Panc1 (cell line): ENCODE results near the gene CRADD. TPM values are rescaled to one million over a fixed set of nuclear protein-coding genes. Genes with fewer than 3 reads are reported as not detected.

ENCODE experiments used
- ATAC-seq: fragments of 200-7000 bp; cut with Tn5 transposase; 2 replicates; pipeline ENCODE4 v1.9.1; 2020; ENCODE audit warnings: mild to moderate bottlenecking, moderate library complexity
- BruUV-seq: library from RNA; stranded (reverse); fragments of 400-500 nt; replicated peaks from 2 replicates; lab custom pipeline; 2021; lab: Mats Ljungman, UMichigan
- CTCF ChIA-PET: fragments of 300-600 bp; sonication (Branson Sonifier 250); formaldehyde crosslinking; loops from one replicate; lab custom pipeline; 2022; ENCODE audit warnings: antibody characterized with exemption; lab: Charles Lee
- POLR2A ChIA-PET: fragments of 300-600 bp; sonication (Branson Sonifier 250); formaldehyde crosslinking; loops from one replicate; lab custom pipeline; 2022; ENCODE audit warnings: antibody characterized with exemption; lab: Charles Lee
- DNase-seq: peaks from one replicate; pipeline ENCODE4 v3.0.0-alpha.2; 2010; ENCODE audit warnings: low read depth, low spot score
- H3K27ac ChIP-seq: 2 replicates; pipeline ENCODE4 v1.5.1; 2011; ENCODE audit warnings: mild to moderate bottlenecking, low read length, inconsistent platforms
- H3K27me3 ChIP-seq: fragments of 200-500 bp; sonication (Bioruptor generic); 2 replicates; pipeline ENCODE4 v1.6.0; 2014; ENCODE audit warnings: low read length, inconsistent platforms; ENCODE audit not compliant: control insufficient read depth, insufficient read depth
- H3K36me3 ChIP-seq: fragments of 200-500 bp; sonication (Bioruptor generic); 2 replicates; pipeline ENCODE4 v1.5.1; 2014; ENCODE audit warnings: inconsistent platforms, mild to moderate bottlenecking, low read length, moderate library complexity; ENCODE audit not compliant: control insufficient read depth, insufficient read depth
- H3K4me1 ChIP-seq: 2 replicates; pipeline ENCODE4 v1.5.1; 2011; ENCODE audit warnings: inconsistent platforms, mild to moderate bottlenecking, low read length, moderate library complexity; ENCODE audit not compliant: control insufficient read depth, insufficient read depth
- H3K4me3 ChIP-seq, 2 experiments: 2 replicates each; pipeline ENCODE4 v1.5.1; 2011 to 2012; ENCODE audit warnings: low read depth in 2 of 2, low read length in 2 of 2, mild to moderate bottlenecking in 2 of 2, inconsistent platforms in 1 of 2, moderate library complexity in 1 of 2
- H3K9me3 ChIP-seq: fragments of 200-500 bp; sonication (Bioruptor generic); 2 replicates; pipeline ENCODE4 v1.5.1; 2014; ENCODE audit warnings: low read depth, mild to moderate bottlenecking, inconsistent platforms, low read length, moderate library complexity; ENCODE audit not compliant: control insufficient read depth, insufficient read depth
- POLR2AphosphoS5 ChIP-seq: IDR thresholded peaks from 2 replicates; pipeline ENCODE4 v1.6.1; 2012; ENCODE audit warnings: mild to moderate bottlenecking, low read depth, low read length, moderate library complexity
- SIN3A ChIP-seq: IDR thresholded peaks from 2 replicates; pipeline ENCODE4 v1.6.1; 2012; ENCODE audit warnings: low read depth, mild to moderate bottlenecking, low read length, moderate library complexity, borderline replicate concordance; ENCODE audit not compliant: insufficient read depth
- TCF7L2 ChIP-seq: IDR thresholded peaks from 2 replicates; pipeline ENCODE4 v1.6.1; 2011; ENCODE audit warnings: mild to moderate bottlenecking, low read depth, low read length, inconsistent platforms
- in situ Hi-C: cut with HindIII; loops from 2 replicates; pipeline ENCODE4 v1.10.0; 2016; ENCODE audit warnings: low sequenced_read_pairs, low pct_unique_long_range_greater_than_20kb
- intact Hi-C: fragments of 100-400 bp; cut with micrococcal nuclease; formaldehyde crosslinking; loops from one replicate; pipeline ENCODE4 v1.10.0; 2022; ENCODE audit not compliant: unreplicated experiment
- total RNA-seq: library from RNA; stranded (reverse); gene quantifications from one replicate; pipeline ENCODE4 v1.2.1, GENCODE V29; 2021; ENCODE audit not compliant: unreplicated experiment
- TF ChIP-seq, protein P1 (sequence below): fragments of 450-650 bp; IDR thresholded peaks from 2 replicates; pipeline ENCODE4 v1.5.1; 2017; ENCODE audit warnings: mild to moderate bottlenecking
- TF ChIP-seq, protein P2 (sequence below), 2 experiments: IDR thresholded peaks; 2 replicates each; pipeline ENCODE4 v1.6.1; 2011 to 2012; ENCODE audit warnings: low read depth in 2 of 2, control low read depth in 1 of 2, low read length in 1 of 2, mild to moderate bottlenecking in 1 of 2, moderate library complexity in 1 of 2; ENCODE audit not compliant: insufficient read depth in 1 of 2

The CRADD gene
- total RNA-seq, 1 experiment from 2014 or later = 7.0 TPM

DNA sequence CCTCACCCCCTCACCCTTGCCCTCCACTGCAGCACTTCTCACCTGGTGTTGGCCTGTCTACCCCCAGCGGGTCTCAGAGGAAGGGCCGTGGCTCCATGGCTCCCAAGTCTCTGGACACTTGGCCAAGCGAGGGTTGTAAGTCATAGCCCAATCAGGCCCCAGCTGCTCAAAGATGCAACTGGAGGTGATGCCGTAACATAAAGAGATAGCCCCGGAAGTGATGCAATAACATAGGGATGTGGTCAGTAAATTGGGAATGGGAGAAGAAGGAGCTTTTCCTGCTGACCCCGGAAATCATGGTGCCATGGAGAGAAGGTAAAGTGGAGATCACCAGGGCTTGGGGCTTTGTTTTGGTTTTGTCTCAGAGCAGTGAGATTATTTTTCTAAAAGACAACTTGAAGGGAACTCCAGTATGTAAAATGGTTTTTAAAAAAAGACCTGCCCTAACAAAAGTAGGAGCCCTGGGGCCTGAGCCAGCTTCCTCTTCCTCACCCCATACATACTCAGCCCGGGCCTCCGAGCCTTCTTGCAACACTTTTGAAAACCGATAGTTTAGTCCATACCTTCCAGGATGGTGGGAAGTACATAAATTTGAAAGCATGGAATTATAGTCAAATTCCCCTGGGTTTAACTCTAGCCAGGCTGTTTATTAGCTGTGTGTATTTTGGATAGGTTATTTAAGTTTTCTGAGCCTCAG lies 212.5 kb downstream of the CRADD start:
- ChIA-PET POLR2A (no interaction called here), CTCF (no interaction called here)
- no peak overlapping the region for H3K27ac ChIP-seq
- H3K4me3 ChIP-seq = no peak overlapping the region
- intact Hi-C loops = no loop called here
- H3K9me3 ChIP-seq = no peaks in the 10 kb centered on the region
- BruUV-seq = no TSS peak
- in situ Hi-C loops = no loop called here
- DNase-seq (no peak), ATAC-seq (no peak)
- no peaks in the 10 kb centered on the region for H3K36me3 ChIP-seq
- no peaks in the 10 kb centered on the region for H3K4me1 ChIP-seq
- H3K27me3 ChIP-seq = no peaks in the 10 kb centered on the region
- TF ChIP-seq, protein P1, sequence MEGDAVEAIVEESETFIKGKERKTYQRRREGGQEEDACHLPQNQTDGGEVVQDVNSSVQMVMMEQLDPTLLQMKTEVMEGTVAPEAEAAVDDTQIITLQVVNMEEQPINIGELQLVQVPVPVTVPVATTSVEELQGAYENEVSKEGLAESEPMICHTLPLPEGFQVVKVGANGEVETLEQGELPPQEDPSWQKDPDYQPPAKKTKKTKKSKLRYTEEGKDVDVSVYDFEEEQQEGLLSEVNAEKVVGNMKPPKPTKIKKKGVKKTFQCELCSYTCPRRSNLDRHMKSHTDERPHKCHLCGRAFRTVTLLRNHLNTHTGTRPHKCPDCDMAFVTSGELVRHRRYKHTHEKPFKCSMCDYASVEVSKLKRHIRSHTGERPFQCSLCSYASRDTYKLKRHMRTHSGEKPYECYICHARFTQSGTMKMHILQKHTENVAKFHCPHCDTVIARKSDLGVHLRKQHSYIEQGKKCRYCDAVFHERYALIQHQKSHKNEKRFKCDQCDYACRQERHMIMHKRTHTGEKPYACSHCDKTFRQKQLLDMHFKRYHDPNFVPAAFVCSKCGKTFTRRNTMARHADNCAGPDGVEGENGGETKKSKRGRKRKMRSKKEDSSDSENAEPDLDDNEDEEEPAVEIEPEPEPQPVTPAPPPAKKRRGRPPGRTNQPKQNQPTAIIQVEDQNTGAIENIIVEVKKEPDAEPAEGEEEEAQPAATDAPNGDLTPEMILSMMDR = no peak

DNA sequence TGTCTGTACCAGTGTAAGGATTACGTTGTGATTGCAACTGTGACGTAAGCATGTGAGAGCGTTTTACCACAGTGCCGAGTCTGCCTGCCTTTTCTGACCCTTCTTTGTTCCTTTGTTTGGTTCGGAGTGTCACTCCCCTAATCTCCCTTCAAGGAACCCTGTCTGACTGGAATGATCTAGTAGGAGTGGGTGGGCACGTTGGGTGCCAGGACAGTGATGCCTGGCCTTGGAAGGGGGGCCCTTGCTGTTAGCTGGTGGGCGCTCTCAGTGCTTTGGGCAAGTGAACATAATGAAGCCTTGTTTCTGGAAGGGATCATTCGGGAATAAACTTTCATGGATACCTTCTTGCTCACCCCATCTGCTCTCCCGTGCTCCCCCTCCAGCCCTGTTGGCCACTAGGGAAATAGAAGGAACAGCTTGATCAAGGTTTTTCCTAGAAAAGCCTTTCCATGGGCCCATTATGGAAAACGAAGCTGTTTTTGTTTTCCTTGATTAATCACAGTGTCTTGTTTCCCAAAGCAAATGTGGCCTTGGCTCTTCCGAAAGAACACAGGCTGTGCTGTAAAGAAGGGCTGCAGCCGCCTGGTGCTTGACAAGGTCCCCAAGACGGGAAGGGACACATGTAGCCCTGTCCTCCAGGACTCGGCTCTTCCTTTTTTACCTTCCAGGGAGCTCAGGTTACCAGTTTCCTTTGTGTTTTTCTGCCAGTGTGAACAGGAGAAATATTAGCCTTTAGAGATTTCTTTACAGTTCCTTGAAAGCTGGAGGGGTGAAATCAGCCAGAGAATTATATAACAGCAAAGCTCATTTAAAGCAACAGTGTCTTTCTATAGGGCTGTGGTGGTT lies 215.5 kb downstream of the CRADD start:
- intact Hi-C loops (no loop called here), in situ Hi-C loops (no loop called here)
- H3K4me3 ChIP-seq = no peak overlapping the region
- no peak overlapping the region for H3K27ac ChIP-seq
- no peak for ATAC-seq
- ChIA-PET POLR2A (no interaction called here), CTCF (no interaction called here)
- no TSS peak for BruUV-seq
- DNase-seq = no peak
- H3K4me1 ChIP-seq = no peaks in the 10 kb centered on the region
- TF ChIP-seq SIN3A (no peak), TCF7L2 (no peak), POLR2AphosphoS5 (no peak)
- TF ChIP-seq, protein P1 = no peak
- TF ChIP-seq, protein P2, sequence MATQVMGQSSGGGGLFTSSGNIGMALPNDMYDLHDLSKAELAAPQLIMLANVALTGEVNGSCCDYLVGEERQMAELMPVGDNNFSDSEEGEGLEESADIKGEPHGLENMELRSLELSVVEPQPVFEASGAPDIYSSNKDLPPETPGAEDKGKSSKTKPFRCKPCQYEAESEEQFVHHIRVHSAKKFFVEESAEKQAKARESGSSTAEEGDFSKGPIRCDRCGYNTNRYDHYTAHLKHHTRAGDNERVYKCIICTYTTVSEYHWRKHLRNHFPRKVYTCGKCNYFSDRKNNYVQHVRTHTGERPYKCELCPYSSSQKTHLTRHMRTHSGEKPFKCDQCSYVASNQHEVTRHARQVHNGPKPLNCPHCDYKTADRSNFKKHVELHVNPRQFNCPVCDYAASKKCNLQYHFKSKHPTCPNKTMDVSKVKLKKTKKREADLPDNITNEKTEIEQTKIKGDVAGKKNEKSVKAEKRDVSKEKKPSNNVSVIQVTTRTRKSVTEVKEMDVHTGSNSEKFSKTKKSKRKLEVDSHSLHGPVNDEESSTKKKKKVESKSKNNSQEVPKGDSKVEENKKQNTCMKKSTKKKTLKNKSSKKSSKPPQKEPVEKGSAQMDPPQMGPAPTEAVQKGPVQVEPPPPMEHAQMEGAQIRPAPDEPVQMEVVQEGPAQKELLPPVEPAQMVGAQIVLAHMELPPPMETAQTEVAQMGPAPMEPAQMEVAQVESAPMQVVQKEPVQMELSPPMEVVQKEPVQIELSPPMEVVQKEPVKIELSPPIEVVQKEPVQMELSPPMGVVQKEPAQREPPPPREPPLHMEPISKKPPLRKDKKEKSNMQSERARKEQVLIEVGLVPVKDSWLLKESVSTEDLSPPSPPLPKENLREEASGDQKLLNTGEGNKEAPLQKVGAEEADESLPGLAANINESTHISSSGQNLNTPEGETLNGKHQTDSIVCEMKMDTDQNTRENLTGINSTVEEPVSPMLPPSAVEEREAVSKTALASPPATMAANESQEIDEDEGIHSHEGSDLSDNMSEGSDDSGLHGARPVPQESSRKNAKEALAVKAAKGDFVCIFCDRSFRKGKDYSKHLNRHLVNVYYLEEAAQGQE (IDR thresholded peaks at IDR 0.05; ENCODE audit: insufficient read depth in 1 of 2, low read depth in 2 of 2, low read length in 1 of 2) = no peak
- H3K27me3 ChIP-seq = no peaks in the 10 kb centered on the region
- H3K36me3 ChIP-seq = no peaks in the 10 kb centered on the region
- H3K9me3 ChIP-seq = no peaks in the 10 kb centered on the region
